ENCODE data around the gene CCSER1. TPM values are rescaled to one million over a fixed set of nuclear protein-coding genes. Genes with fewer than 3 reads are reported as not detected.

Gene CCSER1
- total and polyA plus RNA-seq, 4 donors: 0.18 to 2.3 (median 1.2) TPM

DNA sequence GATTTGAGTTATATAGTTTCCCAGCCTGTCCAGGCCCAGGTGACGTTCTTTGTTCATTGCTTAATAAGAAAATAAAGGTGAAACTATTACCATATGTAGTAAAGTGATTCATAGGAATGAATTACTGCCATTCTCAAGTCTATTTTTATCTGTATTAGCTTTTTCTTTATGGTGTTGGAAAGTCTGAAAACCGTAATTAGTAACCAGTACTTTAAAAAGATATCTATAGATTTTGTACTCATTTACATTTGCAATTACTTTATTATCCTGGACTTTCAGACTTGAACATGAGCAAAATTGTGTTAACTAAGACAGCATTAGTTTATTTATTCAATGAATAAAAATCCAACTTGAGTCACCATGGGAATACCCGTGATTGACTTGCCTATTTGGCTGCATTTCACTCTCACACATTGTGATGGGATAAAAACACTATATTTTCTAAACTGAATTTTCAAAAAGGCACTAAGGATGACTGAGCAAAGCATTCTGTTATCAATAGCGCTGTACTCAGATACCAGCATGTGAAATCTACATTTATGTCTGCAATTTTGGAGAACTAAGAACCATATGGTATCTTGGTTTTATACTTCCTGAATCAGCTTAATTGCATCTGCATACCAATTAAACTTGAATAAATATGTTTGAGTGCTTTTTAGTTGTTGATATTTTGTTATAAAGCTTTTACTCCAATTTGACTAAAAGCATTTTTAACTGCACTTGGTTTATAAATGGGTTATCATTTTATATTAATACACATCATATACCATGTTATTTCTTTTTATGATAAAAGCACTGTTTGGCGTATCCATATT is 154.6 kb downstream of the CCSER1 start:
- Histone ChIP-seq H3K27me3 (ENCODE audit: control insufficient read depth in 4 of 4, insufficient read depth in 4 of 4, low read length in 3 of 4) (no peaks in the 10 kb centered on the region), H3K9me3 (ENCODE audit: control insufficient read depth in 4 of 4, low read length in 3 of 4) (no peaks in the 10 kb centered on the region), H3K36me3 (ENCODE audit: control insufficient read depth in 4 of 4, insufficient read depth in 3 of 4, low read depth in 1 of 4, low read length in 3 of 4) (no peaks in the 10 kb centered on the region), H3K4me3 (ENCODE audit: low read depth in 1 of 3, low read length in 3 of 3) (no peak overlapping the region), H3K4me1 (ENCODE audit: control insufficient read depth in 4 of 4, insufficient read depth in 4 of 4, low read length in 3 of 4) (no peaks in the 10 kb centered on the region), H3K9ac (ENCODE audit: low read depth in 1 of 2, low read length in 2 of 2) (no peak overlapping the region), H3K27ac (ENCODE audit: low read depth in 1 of 2, low read length in 2 of 2) (no peak overlapping the region)
- 87% methylated on average over 5 of the region's 5 CpGs for WGBS
- TF ChIP-seq FOXA1 (IDR thresholded peaks at IDR 0.05): no peak
- TF ChIP-seq REST (IDR thresholded peaks at IDR 0.05): no peak
- TF ChIP-seq TAF1 (conservative IDR thresholded peaks at IDR 0.05): no peak
- no peak for TF ChIP-seq RXRA (IDR thresholded peaks at IDR 0.05)
- TF ChIP-seq, protein P1, sequence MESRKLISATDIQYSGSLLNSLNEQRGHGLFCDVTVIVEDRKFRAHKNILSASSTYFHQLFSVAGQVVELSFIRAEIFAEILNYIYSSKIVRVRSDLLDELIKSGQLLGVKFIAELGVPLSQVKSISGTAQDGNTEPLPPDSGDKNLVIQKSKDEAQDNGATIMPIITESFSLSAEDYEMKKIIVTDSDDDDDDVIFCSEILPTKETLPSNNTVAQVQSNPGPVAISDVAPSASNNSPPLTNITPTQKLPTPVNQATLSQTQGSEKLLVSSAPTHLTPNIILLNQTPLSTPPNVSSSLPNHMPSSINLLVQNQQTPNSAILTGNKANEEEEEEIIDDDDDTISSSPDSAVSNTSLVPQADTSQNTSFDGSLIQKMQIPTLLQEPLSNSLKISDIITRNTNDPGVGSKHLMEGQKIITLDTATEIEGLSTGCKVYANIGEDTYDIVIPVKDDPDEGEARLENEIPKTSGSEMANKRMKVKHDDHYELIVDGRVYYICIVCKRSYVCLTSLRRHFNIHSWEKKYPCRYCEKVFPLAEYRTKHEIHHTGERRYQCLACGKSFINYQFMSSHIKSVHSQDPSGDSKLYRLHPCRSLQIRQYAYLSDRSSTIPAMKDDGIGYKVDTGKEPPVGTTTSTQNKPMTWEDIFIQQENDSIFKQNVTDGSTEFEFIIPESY (IDR thresholded peaks at IDR 0.05): no peak
- no peak for TF ChIP-seq CTCF (IDR thresholded peaks at IDR 0.05; ENCODE audit: low read depth, low read length, missing input control)
- TF ChIP-seq HNF4G (IDR thresholded peaks at IDR 0.05): no peak
- TF ChIP-seq, protein P2, sequence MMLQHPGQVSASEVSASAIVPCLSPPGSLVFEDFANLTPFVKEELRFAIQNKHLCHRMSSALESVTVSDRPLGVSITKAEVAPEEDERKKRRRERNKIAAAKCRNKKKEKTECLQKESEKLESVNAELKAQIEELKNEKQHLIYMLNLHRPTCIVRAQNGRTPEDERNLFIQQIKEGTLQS (IDR thresholded peaks at IDR 0.05): no peak
- TF ChIP-seq SP1 (IDR thresholded peaks at IDR 0.05): no peak
- TF ChIP-seq EGR1 (IDR thresholded peaks at IDR 0.05; ENCODE audit: low read depth in 2 of 2): no peak
- no peak for TF ChIP-seq JUND (IDR thresholded peaks at IDR 0.05)
- TF ChIP-seq FOXA2 (IDR thresholded peaks at IDR 0.05): no peak
- no peak for TF ChIP-seq MAX (IDR thresholded peaks at IDR 0.05)
- no peak for TF ChIP-seq YY1 (IDR thresholded peaks at IDR 0.05)
- DNase-seq (ENCODE audit: low spot score): no peak

DNA sequence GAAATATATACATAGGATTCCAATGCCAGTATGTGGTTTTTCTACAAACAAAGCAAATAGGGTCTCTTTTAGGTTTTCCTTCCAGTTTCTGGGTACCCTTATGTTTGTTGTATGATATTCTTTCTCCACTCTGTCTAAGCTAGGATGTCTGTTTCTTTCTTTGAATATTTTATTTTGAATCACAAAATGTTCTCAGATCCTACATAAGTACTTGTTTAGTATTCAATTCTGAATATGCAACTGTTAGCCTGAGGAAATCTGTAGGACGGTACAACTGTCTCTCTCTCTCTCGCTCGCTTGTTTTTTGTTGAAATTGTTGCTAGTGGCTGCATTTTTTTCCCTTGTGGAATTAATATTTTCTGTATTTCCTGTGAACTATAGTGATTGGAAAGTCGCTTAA is 163.2 kb downstream of the CCSER1 start:
- Histone ChIP-seq H3K4me3 (ENCODE audit: low read depth in 1 of 3, low read length in 3 of 3) (no peak overlapping the region), H3K27ac (ENCODE audit: low read depth in 1 of 2, low read length in 2 of 2) (no peak overlapping the region), H3K27me3 (ENCODE audit: control insufficient read depth in 4 of 4, insufficient read depth in 4 of 4, low read length in 3 of 4) (no peaks in the 10 kb centered on the region), H3K9me3 (ENCODE audit: control insufficient read depth in 4 of 4, low read length in 3 of 4) (no peaks in the 10 kb centered on the region), H3K9ac (ENCODE audit: low read depth in 1 of 2, low read length in 2 of 2) (no peak overlapping the region), H3K36me3 (ENCODE audit: control insufficient read depth in 4 of 4, insufficient read depth in 3 of 4, low read depth in 1 of 4, low read length in 3 of 4) (no peaks in the 10 kb centered on the region), H3K4me1 (ENCODE audit: control insufficient read depth in 4 of 4, insufficient read depth in 4 of 4, low read length in 3 of 4) (no peaks in the 10 kb centered on the region)
- no peak for DNase-seq (ENCODE audit: low spot score)
- WGBS: 80% methylated on average over 4 of the region's 4 CpGs
- TF ChIP-seq, protein P1 (IDR thresholded peaks at IDR 0.05): no peak
- TF ChIP-seq RXRA (IDR thresholded peaks at IDR 0.05) (no peak), GABPA (IDR thresholded peaks at IDR 0.05 in 1 of 2, conservative IDR thresholded peaks at IDR 0.05 in 1 of 2) (no peak), HNF4G (IDR thresholded peaks at IDR 0.05) (no peak), FOXA1 (IDR thresholded peaks at IDR 0.05) (no peak), YY1 (IDR thresholded peaks at IDR 0.05) (no peak), REST (IDR thresholded peaks at IDR 0.05) (no peak), MAX (IDR thresholded peaks at IDR 0.05) (no peak), SP1 (IDR thresholded peaks at IDR 0.05) (no peak), TAF1 (conservative IDR thresholded peaks at IDR 0.05) (no peak)
- TF ChIP-seq, protein P2 (IDR thresholded peaks at IDR 0.05): no peak

Data from liver (tissue), 9 donors.